Left ventricle myocardium inferior (tissue), 1 donor: ENCODE results near the gene SLC35B2. TPM values are rescaled to one million over a fixed set of nuclear protein-coding genes. Genes with fewer than 3 reads are reported as not detected.

Source experiments
- DNase-seq: peaks from one replicate; pipeline ENCODE4 v3.0.0-alpha.2; 2020
- H3K27ac ChIP-seq: fragments of 200-600 bp; replicated peaks from 2 replicates; pipeline ENCODE4 v1.8.0; 2021
- H3K27me3 ChIP-seq: fragments of 200-600 bp; 2 replicates; pipeline ENCODE4 v1.8.0; 2021; ENCODE audit warnings: low read depth
- H3K36me3 ChIP-seq: fragments of 200-600 bp; 2 replicates; pipeline ENCODE4 v1.8.0; 2021
- H3K4me1 ChIP-seq: fragments of 200-600 bp; 2 replicates; pipeline ENCODE4 v1.8.0; 2021
- H3K4me3 ChIP-seq: fragments of 200-600 bp; 2 replicates; pipeline ENCODE4 v1.8.0; 2021; ENCODE audit warnings: mild to moderate bottlenecking, moderate library complexity
- H3K9me3 ChIP-seq: fragments of 200-600 bp; replicated peaks from 2 replicates; pipeline ENCODE4 v1.8.0; 2021
- intact Hi-C: fragments of 100-400 bp; cut with micrococcal nuclease; formaldehyde crosslinking; loops from one replicate; pipeline ENCODE4 v1.11.0; 2022
- total RNA-seq: library from RNA; stranded (reverse); fragmentation: NEBNext Ultra II Directional; extraction: Animal tissue kit (Norgen Biotek cat#: 25700); gene quantifications from one replicate; pipeline ENCODE4 v1.2.1, GENCODE V29; 2021
- TF ChIP-seq, protein P1 (sequence below): fragments of 200-600 bp; IDR thresholded peaks from 2 replicates; pipeline ENCODE4 v1.8.0; 2021; ENCODE audit warnings: antibody characterized with exemption, mild to moderate bottlenecking, borderline replicate concordance
- donor health status: DM: no; HTN: yes; CAD: no; lungs with severe emphysema.

The SLC35B2 gene
- total RNA-seq, 1 donor from 2014 or later = 20.2 TPM

GRCh38 chr6:44250718-44251123 lies 6.6 kb downstream of the SLC35B2 start:
- TF ChIP-seq, protein P1, sequence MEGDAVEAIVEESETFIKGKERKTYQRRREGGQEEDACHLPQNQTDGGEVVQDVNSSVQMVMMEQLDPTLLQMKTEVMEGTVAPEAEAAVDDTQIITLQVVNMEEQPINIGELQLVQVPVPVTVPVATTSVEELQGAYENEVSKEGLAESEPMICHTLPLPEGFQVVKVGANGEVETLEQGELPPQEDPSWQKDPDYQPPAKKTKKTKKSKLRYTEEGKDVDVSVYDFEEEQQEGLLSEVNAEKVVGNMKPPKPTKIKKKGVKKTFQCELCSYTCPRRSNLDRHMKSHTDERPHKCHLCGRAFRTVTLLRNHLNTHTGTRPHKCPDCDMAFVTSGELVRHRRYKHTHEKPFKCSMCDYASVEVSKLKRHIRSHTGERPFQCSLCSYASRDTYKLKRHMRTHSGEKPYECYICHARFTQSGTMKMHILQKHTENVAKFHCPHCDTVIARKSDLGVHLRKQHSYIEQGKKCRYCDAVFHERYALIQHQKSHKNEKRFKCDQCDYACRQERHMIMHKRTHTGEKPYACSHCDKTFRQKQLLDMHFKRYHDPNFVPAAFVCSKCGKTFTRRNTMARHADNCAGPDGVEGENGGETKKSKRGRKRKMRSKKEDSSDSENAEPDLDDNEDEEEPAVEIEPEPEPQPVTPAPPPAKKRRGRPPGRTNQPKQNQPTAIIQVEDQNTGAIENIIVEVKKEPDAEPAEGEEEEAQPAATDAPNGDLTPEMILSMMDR = no peak
- no peak for DNase-seq
- peaks cover 94% of the 10 kb centered on the region for H3K4me1 ChIP-seq
- H3K36me3 ChIP-seq = peaks cover 78% of the 10 kb centered on the region
- H3K9me3 ChIP-seq = no peaks in the 10 kb centered on the region
- no peak overlapping the region for H3K4me3 ChIP-seq
- H3K27ac ChIP-seq = peak overlapping the region; percentile 20
- no peaks in the 10 kb centered on the region for H3K27me3 ChIP-seq
- intact Hi-C loops = no loop called here

DNA sequence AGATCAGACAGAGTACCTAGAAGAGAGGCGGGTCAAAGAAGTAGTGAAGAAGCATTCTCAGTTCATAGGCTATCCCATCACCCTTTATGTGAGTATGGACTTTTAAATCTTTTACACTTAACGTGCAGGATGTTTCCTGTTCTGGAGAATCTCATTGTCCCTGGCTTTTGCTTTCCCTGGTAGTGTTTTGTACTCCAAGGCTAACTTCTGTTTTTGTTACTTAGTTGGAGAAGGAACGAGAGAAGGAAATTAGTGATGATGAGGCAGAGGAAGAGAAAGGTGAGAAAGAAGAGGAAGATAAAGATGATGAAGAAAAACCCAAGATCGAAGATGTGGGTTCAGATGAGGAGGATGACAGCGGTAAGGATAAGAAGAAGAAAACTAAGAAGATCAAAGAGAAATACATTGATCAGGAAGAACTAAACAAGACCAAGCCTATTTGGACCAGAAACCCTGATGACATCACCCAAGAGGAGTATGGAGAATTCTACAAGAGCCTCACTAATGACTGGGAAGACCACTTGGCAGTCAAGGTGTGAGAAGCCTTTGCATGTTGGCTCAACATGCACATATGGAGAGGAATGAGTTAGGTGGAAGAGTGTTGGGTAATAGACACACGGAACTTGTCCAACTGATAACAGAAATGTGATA lies 7.1 kb downstream of the SLC35B2 start:
- no peaks in the 10 kb centered on the region for H3K9me3 ChIP-seq
- intact Hi-C loops = no loop called here
- no peaks in the 10 kb centered on the region for H3K27me3 ChIP-seq
- H3K27ac ChIP-seq = peak overlapping the region; percentile 20
- H3K36me3 ChIP-seq = peaks cover 73% of the 10 kb centered on the region
- H3K4me1 ChIP-seq = peaks cover 96% of the 10 kb centered on the region
- peak overlapping the region; percentile 96 for H3K4me3 ChIP-seq
- TF ChIP-seq, protein P1 = no peak
- DNase-seq = no peak

DNA sequence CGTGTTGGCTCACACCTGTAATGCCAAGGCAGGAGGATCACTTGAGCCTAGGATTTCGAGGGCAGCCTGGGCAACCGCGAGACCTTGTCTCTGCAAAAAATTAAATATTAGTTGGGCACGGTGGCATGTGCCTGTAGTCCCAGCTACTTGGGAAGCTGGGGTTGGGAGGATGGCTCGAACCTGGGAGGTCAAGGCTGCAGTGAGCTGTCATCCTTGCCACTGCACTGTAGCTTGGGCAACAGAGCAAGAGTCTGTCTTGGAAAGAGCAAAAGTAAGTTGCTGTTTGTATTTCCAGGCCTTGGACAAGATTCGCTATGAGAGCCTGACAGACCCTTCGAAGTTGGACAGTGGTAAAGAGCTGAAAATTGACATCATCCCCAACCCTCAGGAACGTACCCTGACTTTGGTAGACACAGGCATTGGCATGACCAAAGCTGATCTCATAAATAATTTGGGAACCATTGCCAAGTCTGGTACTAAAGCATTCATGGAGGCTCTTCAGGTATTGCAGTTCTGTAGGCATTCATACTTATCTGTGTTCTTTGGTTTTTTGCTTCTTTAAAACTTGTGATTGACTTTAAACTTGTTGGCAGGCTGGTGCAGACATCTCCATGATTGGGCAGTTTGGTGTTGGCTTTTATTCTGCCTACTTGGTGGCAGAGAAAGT lies 8.1 kb downstream of the SLC35B2 start:
- peak overlapping the region; percentile 96 for H3K4me3 ChIP-seq
- H3K27me3 ChIP-seq = no peaks in the 10 kb centered on the region
- peaks cover 63% of the 10 kb centered on the region for H3K36me3 ChIP-seq
- intact Hi-C loops = no loop called here
- peaks cover 87% of the 10 kb centered on the region for H3K4me1 ChIP-seq
- DNase-seq = no peak
- H3K9me3 ChIP-seq = no peaks in the 10 kb centered on the region
- TF ChIP-seq, protein P1 = no peak
- H3K27ac ChIP-seq = peak overlapping the region; percentile 99

- Histone ChIP-seq H3K27ac (peak overlapping the region; percentile 99), H3K9me3 (no peaks in the 10 kb centered on the region), H3K4me3 (peak overlapping the region; percentile 96), H3K27me3 (no peaks in the 10 kb centered on the region), H3K36me3 (peaks cover 57% of the 10 kb centered on the region), H3K4me1 (peaks cover 81% of the 10 kb centered on the region)
- intact Hi-C loops = no loop called here
- TF ChIP-seq, protein P1 = no peak
- no peak for DNase-seq
These were observed 8.7 kb downstream of the SLC35B2 start for GRCh38 chr6:44248579-44248978.

DNA sequence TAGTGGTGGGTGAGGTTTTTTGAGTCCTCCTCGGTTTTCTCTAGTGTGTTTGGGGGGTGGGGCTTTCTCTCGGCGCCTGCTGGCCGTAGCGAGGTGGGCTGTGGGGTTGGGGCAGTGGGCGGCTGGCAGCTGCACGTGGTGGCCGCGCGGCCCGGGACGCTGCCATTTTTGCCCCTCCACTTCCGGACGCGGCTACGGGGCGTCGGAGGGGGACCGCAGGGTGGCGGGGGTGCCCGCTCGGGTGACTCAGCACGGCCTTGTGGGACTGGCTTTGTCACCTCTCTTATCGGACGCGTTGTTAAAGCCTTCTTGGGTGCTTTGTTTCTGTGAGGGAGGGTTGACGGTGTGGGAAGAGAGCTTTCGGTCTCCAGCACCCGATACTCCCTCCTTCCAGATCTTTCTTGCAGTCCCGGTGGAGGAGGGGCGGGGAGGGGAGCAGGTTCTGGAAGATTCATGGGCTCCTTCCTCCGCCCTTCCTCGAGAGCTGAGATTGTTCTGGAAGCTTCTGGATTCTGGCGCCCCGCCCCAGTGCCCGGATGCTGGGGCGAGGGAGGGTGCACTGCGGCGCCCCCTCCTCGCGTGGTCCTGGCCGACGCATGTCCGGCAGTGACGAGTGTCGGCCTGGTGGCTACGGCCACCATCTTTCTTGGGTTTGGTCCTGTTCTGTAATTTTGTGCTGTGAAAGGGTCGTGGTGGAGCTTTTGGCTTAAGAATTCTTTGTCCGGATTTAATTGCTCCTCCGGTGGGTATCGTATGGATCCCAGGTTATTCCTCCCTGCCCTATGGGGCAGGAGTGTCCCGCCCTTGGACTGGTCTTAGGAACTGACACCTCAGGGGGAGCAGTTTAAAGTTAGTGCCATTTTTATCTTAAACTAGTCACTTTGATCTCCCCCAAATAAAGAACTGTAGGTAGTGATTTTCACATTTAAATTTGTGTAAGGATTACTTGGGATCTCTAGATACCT lies 9.7 kb downstream of the SLC35B2 start:
- peak; percentile 66 for DNase-seq
- Histone ChIP-seq H3K27me3 (no peaks in the 10 kb centered on the region), H3K4me3 (peak overlapping the region; percentile 96), H3K27ac (peak overlapping the region; percentile 99), H3K9me3 (no peaks in the 10 kb centered on the region), H3K36me3 (peaks cover 47% of the 10 kb centered on the region), H3K4me1 (peaks cover 71% of the 10 kb centered on the region)
- intact Hi-C loops = no loop called here
- TF ChIP-seq, protein P1 = peak; percentile 6
